H9 (cell line): ENCODE results near the gene GPHN. TPM values are rescaled to one million over a fixed set of nuclear protein-coding genes. Genes with fewer than 3 reads are reported as not detected.

Source experiments
- DNase-seq: peaks from one replicate; pipeline ENCODE4 v3.0.0-alpha.2; 2017
- H2AFZ ChIP-seq: one replicate; pipeline ENCODE4 v1.6.1; 2013; ENCODE audit warnings: mild to moderate bottlenecking, low read length, control low read depth, moderate library complexity
- H2AK5ac ChIP-seq: 2 replicates; pipeline ENCODE4 v1.6.1; 2013; ENCODE audit warnings: low read length, control low read depth, mixed read lengths; ENCODE audit not compliant: insufficient read length
- H2BK120ac ChIP-seq: one replicate; pipeline ENCODE4 v1.6.1; 2013; ENCODE audit warnings: low read depth, mild to moderate bottlenecking, low read length, control low read depth, inconsistent platforms; ENCODE audit not compliant: poor library complexity, severe bottlenecking
- H2BK12ac ChIP-seq: 2 replicates; pipeline ENCODE4 v1.6.1; 2013; ENCODE audit warnings: low read length, control low read depth, mixed read lengths, low read depth; ENCODE audit not compliant: insufficient read length
- H2BK15ac ChIP-seq: 2 replicates; pipeline ENCODE4 v1.6.1; 2013; ENCODE audit warnings: low read depth, low read length, control low read depth
- H2BK20ac ChIP-seq: one replicate; pipeline ENCODE4 v1.6.1; 2013; ENCODE audit warnings: low read depth, mild to moderate bottlenecking, low read length, control low read depth, inconsistent platforms; ENCODE audit not compliant: poor library complexity, severe bottlenecking
- H2BK5ac ChIP-seq: 2 replicates; pipeline ENCODE4 v1.6.1; 2013; ENCODE audit warnings: low read length, control low read depth, mixed read lengths; ENCODE audit not compliant: insufficient read length
- H3K14ac ChIP-seq: 2 replicates; pipeline ENCODE4 v1.6.1; 2013; ENCODE audit warnings: low read length, control low read depth; ENCODE audit not compliant: insufficient read depth
- H3K18ac ChIP-seq: 2 replicates; pipeline ENCODE4 v1.6.1; 2013; ENCODE audit warnings: low read depth, mild to moderate bottlenecking, mixed read lengths, low read length, control low read depth; ENCODE audit not compliant: insufficient read length
- H3K23ac ChIP-seq: 2 replicates; pipeline ENCODE4 v1.6.1; 2013; ENCODE audit warnings: low read length, control low read depth, mixed read lengths, low read depth; ENCODE audit not compliant: insufficient read length
- H3K23me2 ChIP-seq: 2 replicates; pipeline ENCODE4 v1.6.1; 2013; ENCODE audit warnings: low read depth, mild to moderate bottlenecking, mixed read lengths, low read length, control low read depth; ENCODE audit not compliant: insufficient read length, poor library complexity, severe bottlenecking
- H3K27ac ChIP-seq: 2 replicates; pipeline ENCODE4 v1.5.1; 2013; ENCODE audit warnings: low read length, control low read depth, mixed read lengths, low read depth; ENCODE audit not compliant: insufficient read length
- H3K27me3 ChIP-seq: 2 replicates; pipeline ENCODE4 v1.6.1; 2013; ENCODE audit warnings: low read length, control low read depth, inconsistent platforms; ENCODE audit not compliant: insufficient read depth
- H3K4ac ChIP-seq: 2 replicates; pipeline ENCODE4 v1.6.1; 2013; ENCODE audit warnings: low read depth, mild to moderate bottlenecking, control low read depth, inconsistent platforms, low read length, moderate library complexity
- H3K4me1 ChIP-seq: 2 replicates; pipeline ENCODE4 v1.6.1; 2013; ENCODE audit warnings: low read length, control low read depth, inconsistent platforms; ENCODE audit not compliant: insufficient read depth
- H3K4me2 ChIP-seq: 2 replicates; pipeline ENCODE4 v1.6.1; 2013; ENCODE audit warnings: low read length, control low read depth, mixed read lengths; ENCODE audit not compliant: insufficient read length, insufficient read depth
- H3K56ac ChIP-seq: 2 replicates; pipeline ENCODE4 v1.6.1; 2013; ENCODE audit warnings: low read depth, mild to moderate bottlenecking, mixed read lengths, low read length, control low read depth; ENCODE audit not compliant: insufficient read length
- H3K79me1 ChIP-seq: 2 replicates; pipeline ENCODE4 v1.6.1; 2013; ENCODE audit warnings: low read depth, mild to moderate bottlenecking, moderate library complexity, low read length, control low read depth, inconsistent platforms; ENCODE audit not compliant: insufficient read depth, poor library complexity, severe bottlenecking
- H3K79me2 ChIP-seq: 2 replicates; pipeline ENCODE4 v1.6.1; 2013; ENCODE audit warnings: low read length, control low read depth, inconsistent platforms; ENCODE audit not compliant: insufficient read depth
- H3K9ac ChIP-seq: 2 replicates; pipeline ENCODE4 v1.6.1; 2013; ENCODE audit warnings: low read length, control low read depth, mixed read lengths; ENCODE audit not compliant: insufficient read length; ENCODE audit errors: extremely low read depth
- H3K9me3 ChIP-seq: one replicate; pipeline ENCODE4 v1.6.1; 2013; ENCODE audit warnings: low read depth, low read length, inconsistent platforms; ENCODE audit not compliant: control insufficient read depth
- H3T11ph ChIP-seq: one replicate; pipeline ENCODE4 v1.6.1; 2013; ENCODE audit warnings: mild to moderate bottlenecking, low read length, control low read depth, inconsistent platforms
- H4K20me1 ChIP-seq: one replicate; pipeline ENCODE4 v1.6.1; 2013; ENCODE audit not compliant: control insufficient read depth, insufficient read length, insufficient read depth
- H4K5ac ChIP-seq: 2 replicates; pipeline ENCODE4 v1.6.1; 2013; ENCODE audit warnings: low read depth, mild to moderate bottlenecking, mixed read lengths, low read length, control low read depth; ENCODE audit not compliant: insufficient read length
- H4K8ac ChIP-seq: replicated peaks from 2 replicates; pipeline ENCODE4 v1.6.1; 2013; ENCODE audit warnings: low read length, control low read depth, mixed read lengths, low read depth; ENCODE audit not compliant: insufficient read length
- H4K91ac ChIP-seq: 2 replicates; pipeline ENCODE4 v1.6.1; 2013; ENCODE audit warnings: low read depth, mild to moderate bottlenecking, moderate library complexity, mixed read lengths, low read length, control low read depth; ENCODE audit not compliant: insufficient read length
- H3K27ac Mint-ChIP-seq, 3 experiments: 2 replicates in 2 of 3; 3 replicates in 1 of 3; pipeline ENCODE4 v1.8.0; 2020 to 2021; ENCODE audit warnings: mixed read lengths in 3 of 3, mild to moderate bottlenecking in 1 of 3, moderate library complexity in 1 of 3
- H3K27me3 Mint-ChIP-seq: 2 replicates; pipeline ENCODE4 v1.8.0; 2021; ENCODE audit warnings: low read depth, mild to moderate bottlenecking, moderate library complexity, mixed read lengths
- H3K36me3 Mint-ChIP-seq, 3 experiments: 2 replicates in 2 of 3; 3 replicates in 1 of 3; pipeline ENCODE4 v1.8.0; 2020 to 2021; ENCODE audit warnings: low read depth in 3 of 3, mixed read lengths in 3 of 3; ENCODE audit not compliant: insufficient read depth in 1 of 3
- H3K4me1 Mint-ChIP-seq, 2 experiments: 2 replicates each; pipeline ENCODE4 v1.8.0; 2020; ENCODE audit warnings: mixed read lengths in 2 of 2
- H3K4me3 Mint-ChIP-seq, 2 experiments: 2 replicates in 1 of 2; 3 replicates in 1 of 2; pipeline ENCODE4 v1.8.0; 2020 to 2021; ENCODE audit warnings: mild to moderate bottlenecking in 2 of 2, mixed read lengths in 2 of 2, moderate library complexity in 1 of 2
- H3K9me3 Mint-ChIP-seq, 2 experiments: 2 replicates in 1 of 2; 3 replicates in 1 of 2; pipeline ENCODE4 v1.8.0; 2020; ENCODE audit warnings: mild to moderate bottlenecking in 2 of 2, mixed read lengths in 2 of 2, moderate library complexity in 1 of 2
- CTCF ChIP-seq: fragments of 200-600 bp; sonication (generic); conservative IDR thresholded peaks from 3 replicates; pipeline ENCODE4 v1.8.0; 2021; ENCODE audit warnings: antibody characterized with exemption, mild to moderate bottlenecking
- WGBS: extraction: QIAGEN DNeasy Blood & Tissue Kit; methylation state at CpG from one replicate; pipeline ENCODE4 v1.1.7; 2013; ENCODE audit warnings: missing lambda C conversion rate, low lambda C conversion rate, mixed read lengths; ENCODE audit not compliant: insufficient read length; ENCODE audit errors: extremely low coverage; 5-methylcytosine and 5-hydroxymethylcytosine counted together
- total RNA-seq: library from RNA; stranded (reverse); gene quantifications from 2 replicates; pipeline ENCODE4 v1.2.1, GENCODE V29; 2021

Gene GPHN
- total RNA-seq, 1 experiment from 2014 or later: 16.1 TPM

DNA sequence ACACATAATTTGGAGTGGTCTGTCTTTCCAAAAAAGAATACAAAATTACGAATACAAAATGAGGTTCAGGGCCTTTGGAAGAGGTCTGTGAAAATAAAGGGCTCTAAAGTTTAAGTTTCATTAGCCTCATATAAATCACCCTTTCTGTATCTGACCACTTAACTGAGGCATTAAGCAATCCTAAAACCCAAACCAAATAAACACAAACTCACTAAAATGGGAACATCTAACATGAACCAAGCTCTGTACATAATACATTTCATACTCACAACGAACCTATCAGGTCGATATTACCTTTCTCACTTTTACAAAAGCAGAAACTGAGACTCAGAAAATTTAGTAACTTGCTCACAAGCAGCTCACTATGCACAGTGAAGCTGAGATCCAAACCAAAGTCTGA lies 22.9 kb upstream of the GPHN start:
- no peak for TF ChIP-seq CTCF
- Mint-ChIP-seq H3K4me3 (no peak overlapping the region), H3K27me3 (no peaks in the 10 kb centered on the region; the same call in 1 of the 2 replicates), H3K27ac (no peak overlapping the region), H3K36me3 (no peaks in the 10 kb centered on the region), H3K4me1 (no peaks in the 10 kb centered on the region), H3K9me3 (no peaks in the 10 kb centered on the region)
- H3K4me2 ChIP-seq: no peak overlapping the region
- H3K23me2 ChIP-seq: no peaks in the 10 kb centered on the region
- H3K14ac ChIP-seq: no peak overlapping the region
- H4K8ac ChIP-seq: no peak overlapping the region
- no peak overlapping the region for H2BK20ac ChIP-seq
- no peak overlapping the region for H2AK5ac ChIP-seq
- no peak overlapping the region for H2BK15ac ChIP-seq
- no peak overlapping the region for H2BK12ac ChIP-seq
- no peak overlapping the region for H3K18ac ChIP-seq
- H3K9me3 ChIP-seq: no peaks in the 10 kb centered on the region
- DNase-seq: no peak
- no peaks in the 10 kb centered on the region for H3K27me3 ChIP-seq
- no peak overlapping the region for H3K56ac ChIP-seq
- no peak overlapping the region for H2AFZ ChIP-seq
- no peaks in the 10 kb centered on the region for H3K79me1 ChIP-seq
- H3T11ph ChIP-seq: no peak overlapping the region
- H2BK5ac ChIP-seq: no peak overlapping the region
- no peaks in the 10 kb centered on the region for H4K20me1 ChIP-seq
- H3K4me1 ChIP-seq: no peaks in the 10 kb centered on the region
- H4K5ac ChIP-seq: no peak overlapping the region
- H3K9ac ChIP-seq: no peak overlapping the region
- H3K23ac ChIP-seq: no peak overlapping the region
- H3K27ac ChIP-seq: no peak overlapping the region
- H3K79me2 ChIP-seq: no peaks in the 10 kb centered on the region
- H4K91ac ChIP-seq: no peak overlapping the region
- H2BK120ac ChIP-seq: no peak overlapping the region
- 100% methylated on average over 1 of the region's 3 CpGs for WGBS
- H3K4ac ChIP-seq: no peak overlapping the region
